ENCODE measurements around the gene DISC1. TPM values are rescaled to one million over a fixed set of nuclear protein-coding genes. Genes with fewer than 3 reads are reported as not detected.

The DISC1 gene
- total RNA-seq, 1 donor from 2014 or later = 5.2 TPM

- peaks cover 4% of the 10 kb centered on the region for H3K9me3 Mint-ChIP-seq (ENCODE audit: low read depth)
- no peaks in the 10 kb centered on the region for H3K27me3 Mint-ChIP-seq
- H3K27ac Mint-ChIP-seq = no peak overlapping the region
- no peak for TF ChIP-seq CTCF (IDR thresholded peaks at IDR 0.05; ENCODE audit: unreplicated experiment)
- no peak for DNase-seq (ENCODE audit: low spot score, unreplicated experiment)
- no peak overlapping the region for H3K4me3 Mint-ChIP-seq (ENCODE audit: low read depth)
- H3K4me1 Mint-ChIP-seq (ENCODE audit: low read depth) = no peaks in the 10 kb centered on the region
- H3K36me3 Mint-ChIP-seq (ENCODE audit: insufficient read depth) = peaks cover 3% of the 10 kb centered on the region
Measured at GRCh38 chr1:231814021-231814420, 187.4 kb downstream of the DISC1 start.

- Mint-ChIP-seq H3K36me3 (ENCODE audit: insufficient read depth) (peaks cover 3% of the 10 kb centered on the region), H3K4me1 (ENCODE audit: low read depth) (no peaks in the 10 kb centered on the region), H3K4me3 (ENCODE audit: low read depth) (no peak overlapping the region), H3K9me3 (ENCODE audit: low read depth) (peaks cover 4% of the 10 kb centered on the region), H3K27me3 (no peaks in the 10 kb centered on the region), H3K27ac (no peak overlapping the region)
- no peak for DNase-seq (ENCODE audit: low spot score, unreplicated experiment)
- no peak for TF ChIP-seq CTCF (IDR thresholded peaks at IDR 0.05; ENCODE audit: unreplicated experiment)
Measured at GRCh38 chr1:231814521-231814920, 187.9 kb downstream of the DISC1 start.

GRCh38 chr1:231817801-231818200, 191.2 kb downstream of the DISC1 start:
- H3K9me3 Mint-ChIP-seq (ENCODE audit: low read depth) = peaks cover 4% of the 10 kb centered on the region
- no peak for DNase-seq (ENCODE audit: low spot score, unreplicated experiment)
- H3K27ac Mint-ChIP-seq = no peak overlapping the region
- no peak for TF ChIP-seq CTCF (IDR thresholded peaks at IDR 0.05; ENCODE audit: unreplicated experiment)
- H3K4me3 Mint-ChIP-seq (ENCODE audit: low read depth) = no peak overlapping the region
- no peaks in the 10 kb centered on the region for H3K27me3 Mint-ChIP-seq
- H3K36me3 Mint-ChIP-seq (ENCODE audit: insufficient read depth) = peaks cover 3% of the 10 kb centered on the region
- peaks cover 1% of the 10 kb centered on the region for H3K4me1 Mint-ChIP-seq (ENCODE audit: low read depth)

GRCh38 chr1:231818337-231818736, 191.7 kb downstream of the DISC1 start:
- H3K27me3 Mint-ChIP-seq = no peaks in the 10 kb centered on the region
- DNase-seq (ENCODE audit: low spot score, unreplicated experiment) = no peak
- no peak overlapping the region for H3K4me3 Mint-ChIP-seq (ENCODE audit: low read depth)
- peaks cover 1% of the 10 kb centered on the region for H3K4me1 Mint-ChIP-seq (ENCODE audit: low read depth)
- H3K36me3 Mint-ChIP-seq (ENCODE audit: insufficient read depth) = peaks cover 3% of the 10 kb centered on the region
- no peak for TF ChIP-seq CTCF (IDR thresholded peaks at IDR 0.05; ENCODE audit: unreplicated experiment)
- no peak overlapping the region for H3K27ac Mint-ChIP-seq
- H3K9me3 Mint-ChIP-seq (ENCODE audit: low read depth) = peaks cover 4% of the 10 kb centered on the region

- Mint-ChIP-seq H3K27ac (no peak overlapping the region), H3K27me3 (no peaks in the 10 kb centered on the region), H3K4me3 (ENCODE audit: low read depth) (no peak overlapping the region), H3K36me3 (ENCODE audit: insufficient read depth) (no peaks in the 10 kb centered on the region), H3K9me3 (ENCODE audit: low read depth) (no peaks in the 10 kb centered on the region), H3K4me1 (ENCODE audit: low read depth) (peaks cover 1% of the 10 kb centered on the region)
- DNase-seq (ENCODE audit: low spot score, unreplicated experiment) = no peak
- no peak for TF ChIP-seq CTCF (IDR thresholded peaks at IDR 0.05; ENCODE audit: unreplicated experiment)
Measured at GRCh38 chr1:231821281-231821680, 194.7 kb downstream of the DISC1 start.

All from progenitor cell of endocrine pancreas (in vitro differentiated cells).